Gastrocnemius medialis (tissue), 4 donors: ENCODE data around the gene PCDHGA11. TPM values are rescaled to one million over a fixed set of nuclear protein-coding genes. Genes with fewer than 3 reads are reported as not detected.
"Not testable (repeated sequence)": the region's sequence is repeated elsewhere in the genome, so short reads cannot be mapped to it uniquely, and the experiment has no call there.

Source experiments
- ATAC-seq, 2 donors: fragments of 150-250 bp; one replicate each; pipeline ENCODE4 v1.9.1; 2016
- DNase-seq, 2 donors: peaks; one replicate each; pipeline ENCODE4 v3.0.0-alpha.2; 2019
- H3K27ac ChIP-seq, 4 donors: fragments of 200-600 bp; sonication (generic); 1 replicate in 1 of 4; 2 replicates in 3 of 4; pipeline ENCODE4 v1.5.1; 2016 to 2018; ENCODE audit warnings: mild to moderate bottlenecking in 2 of 4, moderate library complexity in 1 of 4
- H3K27me3 ChIP-seq, 3 donors: fragments of 200-600 bp; sonication (generic) in 2 of 3; 1 replicate in 1 of 3; 2 replicates in 2 of 3; pipeline versions ENCODE4 v1.5.1 to v1.6.0; 2016 to 2019; ENCODE audit warnings: mild to moderate bottlenecking in 1 of 3, moderate library complexity in 1 of 3
- H3K36me3 ChIP-seq, 2 donors: fragments of 200-600 bp; sonication (generic) in 1 of 2; one replicate each; pipeline ENCODE4 v1.5.1; 2017 to 2018
- H3K4me1 ChIP-seq, 2 donors: fragments of 200-600 bp; sonication (generic) in 1 of 2; one replicate each; pipeline ENCODE4 v1.5.1; 2016 to 2017; ENCODE audit warnings: mild to moderate bottlenecking in 2 of 2
- H3K4me3 ChIP-seq, 4 donors: fragments of 200-600 bp; sonication (generic) in 3 of 4; 1 replicate in 1 of 4; 2 replicates in 3 of 4; pipeline ENCODE4 v1.5.1; 2016 to 2019; ENCODE audit warnings: mild to moderate bottlenecking in 2 of 4
- H3K9me3 ChIP-seq, 3 donors: fragments of 200-600 bp; sonication (generic) in 2 of 3; 1 replicate in 1 of 3; 2 replicates in 2 of 3; pipeline ENCODE4 v1.5.1; 2016 to 2019
- POLR2A ChIP-seq, 2 donors: fragments of 450-650 bp; IDR thresholded peaks; one replicate each; pipeline ENCODE4 v1.6.1; 2017; ENCODE audit warnings: antibody characterized with exemption in 2 of 2, mild to moderate bottlenecking in 2 of 2, moderate library complexity in 2 of 2
- in situ Hi-C, 4 donors: fragments of 200-750 bp; cut with MboI; loops; one replicate each; pipeline versions ENCODE4 v1.15.0 to v1.8.0; 2017; ENCODE audit warnings: low sequenced_read_pairs in 4 of 4
- intact Hi-C: fragments of 100-400 bp; cut with DNase I; formaldehyde crosslinking; loops from one replicate; pipeline ENCODE4 v1.15.1; 2023; ENCODE audit warnings: low total_unique reads
- total RNA-seq, 4 donors: library from RNA; depleted of rRNA; stranded (reverse); fragments of >200 nt; gene quantifications; one replicate each; pipeline versions ENCODE4 v1.1.0 to v1.2.3, GENCODE V29; 2016
- TF ChIP-seq, protein P1 (sequence below), 5 experiments: fragments of 450-650 bp in 3 of 5; fragments of 200-600 bp in 2 of 5; sonication (generic) in 2 of 5; IDR thresholded peaks in 4 of 5; conservative IDR thresholded peaks in 1 of 5; 1 replicate in 4 of 5; 2 replicates in 1 of 5; pipeline ENCODE4 v1.5.1; 2016 to 2019; ENCODE audit warnings: antibody characterized with exemption in 5 of 5, mild to moderate bottlenecking in 3 of 5, moderate library complexity in 3 of 5

PCDHGA11 gene
- total RNA-seq, 4 donors from 2014 or later = 1.2 to 3.3 (median 1.3) TPM

DNA sequence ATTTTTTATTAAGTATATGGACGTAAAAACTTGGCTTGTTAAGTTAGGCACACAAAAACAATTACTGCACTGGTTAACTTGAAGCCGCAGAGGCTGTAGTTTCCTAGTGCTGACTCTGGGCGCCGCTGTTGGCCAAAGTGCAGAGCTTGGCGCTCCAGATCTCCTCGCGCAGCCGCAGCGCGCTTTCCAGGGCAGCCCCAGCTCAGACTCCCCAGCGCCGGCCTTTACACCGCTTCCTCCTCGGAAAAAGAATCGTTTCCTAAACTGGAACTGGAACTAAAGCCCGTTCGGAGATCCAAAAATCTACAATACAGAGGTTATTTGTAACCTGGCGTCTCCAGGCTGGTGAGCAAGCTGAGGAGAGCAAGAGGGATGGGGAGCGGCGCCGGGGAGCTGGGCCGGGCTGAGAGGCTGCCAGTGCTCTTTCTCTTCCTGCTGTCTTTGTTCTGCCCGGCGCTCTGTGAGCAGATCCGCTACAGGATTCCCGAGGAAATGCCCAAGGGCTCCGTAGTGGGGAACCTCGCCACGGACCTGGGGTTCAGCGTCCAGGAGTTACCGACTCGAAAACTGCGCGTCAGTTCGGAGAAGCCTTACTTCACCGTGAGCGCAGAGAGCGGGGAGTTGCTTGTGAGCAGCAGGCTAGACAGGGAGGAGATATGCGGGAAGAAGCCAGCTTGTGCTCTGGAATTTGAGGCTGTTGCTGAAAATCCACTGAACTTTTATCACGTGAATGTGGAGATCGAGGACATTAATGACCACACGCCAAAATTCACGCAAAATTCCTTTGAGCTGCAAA, 22.9 kb upstream of the PCDHGA11 start, which contains the start of gene PCDHGB5:
TSS of gene PCDHGB5 (plus strand) at position 192 of the 796 bp plus-strand sequence. CDS start at position 373, 181 bp downstream.
- intact Hi-C loops, in situ Hi-C loops, H3K36me3 ChIP-seq, H3K9me3 ChIP-seq: not testable (repeated sequence)
- TF ChIP-seq, protein P1, sequence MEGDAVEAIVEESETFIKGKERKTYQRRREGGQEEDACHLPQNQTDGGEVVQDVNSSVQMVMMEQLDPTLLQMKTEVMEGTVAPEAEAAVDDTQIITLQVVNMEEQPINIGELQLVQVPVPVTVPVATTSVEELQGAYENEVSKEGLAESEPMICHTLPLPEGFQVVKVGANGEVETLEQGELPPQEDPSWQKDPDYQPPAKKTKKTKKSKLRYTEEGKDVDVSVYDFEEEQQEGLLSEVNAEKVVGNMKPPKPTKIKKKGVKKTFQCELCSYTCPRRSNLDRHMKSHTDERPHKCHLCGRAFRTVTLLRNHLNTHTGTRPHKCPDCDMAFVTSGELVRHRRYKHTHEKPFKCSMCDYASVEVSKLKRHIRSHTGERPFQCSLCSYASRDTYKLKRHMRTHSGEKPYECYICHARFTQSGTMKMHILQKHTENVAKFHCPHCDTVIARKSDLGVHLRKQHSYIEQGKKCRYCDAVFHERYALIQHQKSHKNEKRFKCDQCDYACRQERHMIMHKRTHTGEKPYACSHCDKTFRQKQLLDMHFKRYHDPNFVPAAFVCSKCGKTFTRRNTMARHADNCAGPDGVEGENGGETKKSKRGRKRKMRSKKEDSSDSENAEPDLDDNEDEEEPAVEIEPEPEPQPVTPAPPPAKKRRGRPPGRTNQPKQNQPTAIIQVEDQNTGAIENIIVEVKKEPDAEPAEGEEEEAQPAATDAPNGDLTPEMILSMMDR (IDR thresholded peaks at IDR 0.05 in 4 of 5, conservative IDR thresholded peaks at IDR 0.05 in 1 of 5) = peak; percentile 60 to 81 (median 66)
- TF ChIP-seq POLR2A (IDR thresholded peaks at IDR 0.05) = peak in 1 of 2 donors; percentile 39
- DNase-seq (peak in 1 of 2 donors; percentile 41), ATAC-seq (peak; percentile 82 to 86)
- H3K4me3 ChIP-seq = peak within 1 kb of the TSS; percentile 50 to 58 (median 52)
- peak within 1 kb of the TSS; percentile 59 to 71 (median 67) for H3K27ac ChIP-seq
- peaks cover 9 to 13% of the 10 kb centered on the region in 2 donors for H3K4me1 ChIP-seq
- peaks cover 0 to 11% (median 4%) of the 10 kb centered on the region in 3 donors for H3K27me3 ChIP-seq

DNA sequence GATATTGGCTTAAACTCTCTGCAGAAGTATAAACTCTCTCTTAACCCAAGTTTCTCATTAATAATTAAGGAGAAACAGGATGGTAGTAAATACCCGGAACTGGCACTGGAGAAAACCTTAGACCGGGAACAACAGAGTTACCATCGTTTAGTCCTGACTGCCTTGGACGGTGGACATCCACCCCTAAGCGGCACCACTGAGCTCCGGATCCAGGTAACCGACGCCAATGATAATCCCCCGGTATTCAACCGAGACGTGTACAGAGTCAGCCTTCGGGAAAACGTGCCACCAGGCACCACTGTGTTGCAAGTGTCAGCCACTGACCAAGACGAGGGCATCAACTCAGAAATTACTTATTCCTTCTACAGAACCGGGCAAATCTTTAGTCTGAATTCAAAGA, 22.2 kb upstream of the PCDHGA11 start:
- TF ChIP-seq POLR2A (IDR thresholded peaks at IDR 0.05) = no peak
- TF ChIP-seq, protein P1 (IDR thresholded peaks at IDR 0.05 in 4 of 5, conservative IDR thresholded peaks at IDR 0.05 in 1 of 5) = peak in 2 of 5 experiments; percentile 14 to 38
- in situ Hi-C loops (no loop called here), intact Hi-C loops (no loop called here)
- Histone ChIP-seq H3K27me3 (peaks cover 0 to 11% (median 4%) of the 10 kb centered on the region in 3 donors), H3K27ac (peak overlapping the region in 1 of 4 donors; percentile 15), H3K36me3 (peaks cover 0 to 4% of the 10 kb centered on the region in 2 donors), H3K4me3 (peak overlapping the region; percentile 11 to 44 (median 32)), H3K4me1 (peaks cover 11 to 17% of the 10 kb centered on the region in 2 donors), H3K9me3 (peaks cover 0 to 6% (median 0%) of the 10 kb centered on the region in 3 donors)
- DNase-seq (no peak), ATAC-seq (peak in 1 of 2 donors; percentile 35)

DNA sequence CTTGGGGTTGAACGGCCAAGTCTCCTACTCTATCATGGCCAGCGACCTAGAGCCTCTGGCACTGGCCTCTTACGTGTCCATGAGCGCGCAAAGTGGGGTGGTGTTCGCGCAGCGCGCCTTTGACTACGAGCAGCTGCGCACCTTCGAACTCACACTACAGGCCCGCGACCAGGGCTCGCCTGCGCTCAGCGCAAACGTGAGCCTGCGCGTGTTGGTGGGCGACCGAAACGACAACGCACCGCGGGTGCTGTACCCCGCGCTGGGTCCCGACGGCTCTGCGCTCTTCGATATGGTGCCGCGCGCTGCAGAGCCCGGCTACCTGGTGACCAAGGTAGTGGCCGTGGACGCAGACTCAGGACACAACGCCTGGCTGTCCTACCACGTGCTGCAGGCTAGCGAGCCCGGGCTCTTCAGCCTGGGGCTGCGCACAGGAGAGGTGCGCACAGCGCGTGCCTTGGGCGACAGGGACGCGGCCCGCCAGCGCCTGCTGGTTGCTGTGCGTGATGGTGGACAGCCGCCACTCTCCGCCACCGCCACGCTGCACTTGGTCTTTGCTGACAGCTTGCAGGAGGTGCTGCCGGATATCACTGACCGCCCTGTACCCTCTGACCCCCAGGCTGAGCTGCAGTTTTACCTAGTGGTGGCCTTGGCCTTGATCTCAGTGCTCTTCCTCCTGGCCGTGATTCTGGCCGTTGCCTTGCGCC, 21.1 kb upstream of the PCDHGA11 start:
- Histone ChIP-seq H3K4me3 (peak overlapping the region in 2 of 4 donors; percentile 17 to 44), H3K36me3 (peaks cover 0 to 4% of the 10 kb centered on the region in 2 donors), H3K27ac (no peak overlapping the region), H3K4me1 (peaks cover 11 to 17% of the 10 kb centered on the region in 2 donors), H3K9me3 (peaks cover 0 to 6% (median 0%) of the 10 kb centered on the region in 3 donors), H3K27me3 (peaks cover 0 to 6% (median 4%) of the 10 kb centered on the region in 3 donors)
- intact Hi-C loops (no loop called here), in situ Hi-C loops (no loop called here)
- no peak for DNase-seq
- ATAC-seq = no peak
- TF ChIP-seq POLR2A (IDR thresholded peaks at IDR 0.05) = no peak

DNA sequence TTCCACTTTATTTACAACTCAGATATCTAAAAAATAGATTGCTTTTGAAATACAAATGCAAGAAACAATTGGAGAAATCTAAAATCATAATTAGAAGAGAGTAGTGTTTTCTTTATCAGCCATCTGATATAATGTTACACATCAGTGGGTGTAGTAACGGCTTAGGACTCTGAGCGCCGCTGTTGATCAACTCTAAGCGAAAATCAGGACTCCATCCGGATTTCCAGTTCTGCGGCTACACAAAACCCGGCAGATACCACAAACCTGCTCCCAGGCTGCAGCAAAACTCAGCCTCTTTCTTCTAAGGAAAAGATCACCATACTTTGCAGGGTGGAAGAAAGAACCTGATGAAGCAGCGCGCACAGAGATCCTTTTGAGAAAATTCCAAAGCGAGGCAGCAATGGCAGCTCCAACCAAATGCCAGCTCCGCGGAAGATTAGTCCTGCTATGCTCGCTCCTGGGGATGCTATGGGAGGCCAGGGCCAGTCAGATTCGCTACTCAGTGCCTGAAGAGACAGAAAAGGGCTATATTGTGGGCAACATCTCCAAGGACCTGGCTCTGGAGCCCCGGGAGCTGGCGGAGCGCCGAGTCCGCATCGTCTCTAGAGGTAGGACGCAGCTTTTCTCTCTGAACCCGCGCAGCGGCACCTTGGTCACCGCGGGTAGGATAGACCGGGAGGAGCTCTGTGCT, 18.2 kb upstream of the PCDHGA11 start, which contains the start of gene PCDHGA9:
TSS of gene PCDHGA9 (plus strand) at position 226 of the 691 bp plus-strand sequence. CDS start at position 401, 175 bp downstream.
- Histone ChIP-seq H3K36me3 (peaks cover 0 to 4% of the 10 kb centered on the region in 2 donors), H3K4me3 (peak within 1 kb of the TSS; percentile 29 to 45 (median 37)), H3K27ac (no peak within 1 kb of the TSS), H3K27me3 (peaks cover 0 to 4% (median 0%) of the 10 kb centered on the region in 3 donors), H3K9me3 (peaks cover 0 to 6% (median 0%) of the 10 kb centered on the region in 3 donors), H3K4me1 (peaks cover 14 to 15% of the 10 kb centered on the region in 2 donors)
- DNase-seq = no peak
- in situ Hi-C loops = no loop called here
- TF ChIP-seq, protein P1 (IDR thresholded peaks at IDR 0.05 in 4 of 5, conservative IDR thresholded peaks at IDR 0.05 in 1 of 5) = peak in 4 of 5 experiments; percentile 35 to 46 (median 40)
- TF ChIP-seq POLR2A (IDR thresholded peaks at IDR 0.05) = no peak
- intact Hi-C loops = no loop called here
- peak; percentile 55 to 63 for ATAC-seq
